Measurements from ENCODE around the gene CYP3A5.
"Not testable (repeated sequence)": the region's sequence is repeated elsewhere in the genome, so short reads cannot be mapped to it uniquely, and the experiment has no call there.

Gene CYP3A5

DNA sequence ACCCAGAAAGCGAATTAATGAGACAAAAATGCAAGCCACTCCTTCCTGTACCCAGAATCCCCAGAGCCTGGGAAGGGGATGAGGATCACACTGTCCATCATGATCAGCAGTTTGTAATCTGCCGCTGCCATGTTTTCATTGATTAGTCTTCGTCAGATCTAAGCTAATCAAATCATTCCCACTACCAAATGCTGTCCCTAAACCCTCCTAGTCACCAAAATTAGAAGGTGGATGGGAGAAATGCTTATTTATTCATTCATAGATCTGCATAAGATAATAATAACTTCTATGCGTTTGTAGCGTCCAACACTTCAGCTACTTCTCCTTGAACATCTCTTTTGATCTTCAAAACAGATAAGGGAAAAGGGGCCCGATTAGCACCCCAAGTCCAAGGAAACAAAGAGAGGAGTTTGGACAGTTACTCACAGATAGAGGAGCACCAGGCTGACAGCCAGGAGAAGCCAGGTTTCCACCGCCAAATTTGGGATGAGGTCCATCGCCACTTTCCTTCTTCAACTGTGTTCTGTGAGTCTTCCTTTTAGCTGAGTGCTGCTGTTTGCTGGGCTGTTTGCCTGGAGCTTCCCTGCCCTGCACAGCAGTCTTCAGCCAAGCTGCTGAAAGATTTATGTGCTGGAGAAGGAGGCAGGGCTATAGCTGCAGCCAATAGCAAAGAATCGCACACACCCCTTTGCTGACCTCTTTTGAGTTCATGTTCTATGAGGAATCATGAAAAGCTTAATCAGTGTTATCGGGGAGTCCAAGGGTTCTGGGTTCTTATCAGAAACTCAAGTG is at the start of gene CYP3A5:
Gene CYP3A5 (minus strand): TSS at position 597 of the 792 bp plus-strand sequence. CDS start 100 bp downstream, at position 497.
- H3K4me3 ChIP-seq (ENCODE audit: low read depth, low read length): no peak within 1 kb of the TSS
- DNase-seq (ENCODE audit: low read depth): peak; percentile 18
- TF ChIP-seq MYC (IDR thresholded peaks at IDR 0.05; ENCODE audit: low read depth, low read length): no peak
- no peak for TF ChIP-seq POLR2A (IDR thresholded peaks at IDR 0.05; ENCODE audit: extremely low read depth, insufficient read length)
- TF ChIP-seq, protein P1, sequence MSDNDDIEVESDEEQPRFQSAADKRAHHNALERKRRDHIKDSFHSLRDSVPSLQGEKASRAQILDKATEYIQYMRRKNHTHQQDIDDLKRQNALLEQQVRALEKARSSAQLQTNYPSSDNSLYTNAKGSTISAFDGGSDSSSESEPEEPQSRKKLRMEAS (IDR thresholded peaks at IDR 0.05; ENCODE audit: low read depth, low read length): no peak
- TF ChIP-seq CTCF (IDR thresholded peaks at IDR 0.05; ENCODE audit: low read depth, low read length): no peak

DNA sequence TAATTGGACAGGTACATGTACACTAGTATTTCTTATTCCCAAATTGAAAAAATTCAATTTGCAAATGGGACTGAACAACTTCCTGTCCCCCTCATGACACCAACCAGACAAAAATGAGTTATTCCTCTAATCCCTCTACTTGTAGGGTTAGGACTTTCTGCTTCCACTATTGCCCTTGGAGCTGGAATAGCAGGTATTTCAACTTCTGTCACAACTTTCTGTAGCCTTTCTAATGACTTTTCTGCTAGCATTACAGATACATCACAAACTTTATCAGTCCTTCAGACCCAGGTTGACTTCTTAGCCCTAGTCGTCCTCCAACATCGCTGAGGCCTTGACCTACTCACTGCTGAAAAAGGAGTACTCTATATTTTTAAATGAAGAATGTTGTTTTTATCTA is 48.8 kb upstream of the CYP3A5 start:
- TF ChIP-seq MYC (IDR thresholded peaks at IDR 0.05; ENCODE audit: low read depth, low read length) (no peak), CTCF (IDR thresholded peaks at IDR 0.05; ENCODE audit: low read depth, low read length) (no peak), POLR2A (IDR thresholded peaks at IDR 0.05; ENCODE audit: extremely low read depth, insufficient read length) (no peak)
- TF ChIP-seq, protein P1 (IDR thresholded peaks at IDR 0.05; ENCODE audit: low read depth, low read length): no peak
- DNase-seq (ENCODE audit: low read depth): no peak
- H3K4me3 ChIP-seq (ENCODE audit: low read depth, low read length): no peak overlapping the region

GRCh38 chr7:99723201-99723600 is 43.4 kb upstream of the CYP3A5 start:
- not testable (repeated sequence) for H3K4me3 ChIP-seq (ENCODE audit: low read depth, low read length); DNase-seq (ENCODE audit: low read depth)

DNA sequence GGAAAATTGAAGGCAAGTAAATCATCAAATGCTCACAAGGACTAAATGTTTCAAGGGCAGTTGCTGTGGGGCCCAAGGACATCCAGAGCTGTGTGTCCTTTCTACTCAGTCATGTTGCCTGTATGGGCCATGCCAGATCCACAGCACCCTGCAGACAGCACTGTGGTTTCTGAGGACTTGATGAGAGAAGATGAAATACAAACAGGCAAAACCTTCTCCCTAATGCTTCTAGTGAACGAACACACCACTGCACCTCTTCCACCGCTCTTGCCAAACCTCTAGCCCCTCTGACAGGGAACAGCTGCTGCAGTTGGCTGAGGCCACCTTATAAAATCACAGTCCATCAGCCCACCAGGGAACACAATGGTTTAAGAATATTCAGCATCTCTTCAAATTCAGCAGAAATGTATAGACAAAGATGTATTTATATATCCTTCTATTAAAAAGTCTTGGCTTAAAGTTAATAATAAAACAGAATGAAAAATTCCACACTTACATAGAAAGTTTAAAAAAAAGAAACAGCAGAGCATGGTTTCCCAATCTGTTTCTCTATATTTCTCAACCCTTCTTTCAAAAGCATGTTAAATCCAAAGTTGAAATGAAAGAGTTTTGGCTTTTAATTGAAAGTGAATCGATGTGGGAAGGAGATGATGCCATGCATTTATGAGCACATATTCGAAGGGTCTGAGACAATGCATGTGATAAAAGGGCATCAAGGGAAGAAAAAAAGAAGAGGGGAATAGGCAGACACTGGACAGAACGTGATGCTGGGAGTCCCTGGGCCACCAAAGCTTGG is 41.2 kb upstream of the CYP3A5 start:
- DNase-seq (ENCODE audit: low read depth): no peak
- TF ChIP-seq CTCF (IDR thresholded peaks at IDR 0.05; ENCODE audit: low read depth, low read length) (no peak), POLR2A (IDR thresholded peaks at IDR 0.05; ENCODE audit: extremely low read depth, insufficient read length) (no peak), MYC (IDR thresholded peaks at IDR 0.05; ENCODE audit: low read depth, low read length) (no peak)
- TF ChIP-seq, protein P1 (IDR thresholded peaks at IDR 0.05; ENCODE audit: low read depth, low read length): no peak
- H3K4me3 ChIP-seq (ENCODE audit: low read depth, low read length): no peak overlapping the region

DNA sequence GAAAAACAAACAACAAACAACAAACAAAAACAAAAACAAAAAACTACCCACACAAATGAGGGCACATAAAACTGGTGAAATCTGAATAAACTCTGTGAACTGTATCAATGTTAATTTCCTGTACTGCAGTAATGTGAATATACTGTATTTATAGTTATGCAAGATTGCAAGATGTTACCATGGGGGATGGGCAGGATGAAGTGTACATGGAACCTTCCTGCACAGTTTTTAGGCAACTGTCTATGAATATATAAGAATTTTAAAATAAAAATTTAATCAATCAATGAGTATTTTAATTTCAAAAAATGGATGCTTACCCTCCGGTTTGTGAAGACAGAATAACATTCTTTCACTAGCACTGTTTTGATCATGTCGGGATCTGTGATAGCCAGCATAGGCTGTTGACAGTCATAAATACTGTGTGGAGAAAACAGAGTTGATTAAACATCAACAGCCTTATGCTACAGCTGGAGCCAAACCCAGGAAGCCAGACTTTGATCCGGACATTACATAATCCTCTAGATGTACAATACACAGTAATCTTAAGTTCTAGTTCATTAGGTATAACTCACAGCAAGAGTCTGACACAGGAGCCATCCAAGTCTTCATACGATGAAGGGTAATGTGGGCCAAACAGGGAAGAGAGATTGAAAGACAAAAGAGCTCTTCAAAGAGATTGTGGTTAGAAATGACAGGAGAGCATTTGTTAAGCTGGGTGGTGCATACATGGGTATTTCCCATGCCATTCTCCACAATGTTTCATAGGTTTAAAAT is 40.4 kb upstream of the CYP3A5 start:
- no peak for TF ChIP-seq POLR2A (IDR thresholded peaks at IDR 0.05; ENCODE audit: extremely low read depth, insufficient read length)
- no peak overlapping the region for H3K4me3 ChIP-seq (ENCODE audit: low read depth, low read length)
- no peak for DNase-seq (ENCODE audit: low read depth)

DNA sequence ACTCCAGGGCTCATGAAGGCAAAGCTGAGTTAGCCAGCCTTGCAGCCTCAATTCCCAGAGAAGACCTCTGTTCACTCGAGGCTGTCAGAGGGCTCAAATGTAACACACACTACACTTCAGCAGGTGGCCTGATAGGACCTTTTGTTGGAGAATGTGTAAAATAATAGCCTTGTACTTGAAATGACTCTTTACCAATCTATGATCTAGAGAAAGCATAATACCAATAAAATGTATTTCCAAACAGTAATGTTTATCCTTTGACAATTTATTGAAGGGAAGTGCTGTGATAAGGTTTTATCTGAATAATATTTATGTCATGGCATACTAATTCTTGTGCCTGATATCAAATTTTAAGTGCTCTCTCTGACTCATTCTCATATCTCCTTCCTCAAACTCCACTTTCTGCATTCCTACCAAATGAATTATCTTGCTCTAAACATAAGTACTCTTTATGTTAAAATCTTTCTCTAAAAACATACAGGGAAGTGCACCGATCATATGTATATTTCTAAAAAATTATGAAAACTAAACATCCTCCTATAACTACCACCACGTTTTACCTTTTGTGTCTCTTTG is 34.3 kb upstream of the CYP3A5 start:
- TF ChIP-seq POLR2A (IDR thresholded peaks at IDR 0.05; ENCODE audit: extremely low read depth, insufficient read length) (no peak), CTCF (IDR thresholded peaks at IDR 0.05; ENCODE audit: low read depth, low read length) (no peak), MYC (IDR thresholded peaks at IDR 0.05; ENCODE audit: low read depth, low read length) (no peak)
- TF ChIP-seq, protein P1 (IDR thresholded peaks at IDR 0.05; ENCODE audit: low read depth, low read length): no peak
- H3K4me3 ChIP-seq (ENCODE audit: low read depth, low read length): no peak overlapping the region
- no peak for DNase-seq (ENCODE audit: low read depth)
